Ovary (tissue), 3 donors: ENCODE results near the gene ZKSCAN8.

Experiments
- CTCF ChIP-seq, 3 donors: fragments of 450-650 bp in 2 of 3; fragments of 200-600 bp in 1 of 3; IDR thresholded peaks; one replicate each; pipeline versions ENCODE4 v1.5.1 to v1.8.0; 2016 to 2022; ENCODE audit warnings: antibody characterized with exemption in 3 of 3, mild to moderate bottlenecking in 1 of 3
- POLR2A ChIP-seq: fragments of 450-650 bp; IDR thresholded peaks from one replicate; pipeline ENCODE4 v1.6.1; 2017; ENCODE audit warnings: antibody characterized with exemption, mild to moderate bottlenecking, moderate library complexity
- donor health status: DM: no; HTN: no; CAD: no.

GRCh38 chr6:28124350-28124970, 17.2 kb upstream of the ZKSCAN8 start, which contains the start of gene ZSCAN16:
- TF ChIP-seq CTCF (IDR thresholded peaks at IDR 0.05) (no peak), POLR2A (no peak)
